ENCODE measurements around the gene TADA2B.
"Not testable (repeated sequence)": the region's sequence is repeated elsewhere in the genome, so short reads cannot be mapped to it uniquely, and the experiment has no call there.

The TADA2B gene

GRCh38 chr4:7060346-7061150 lies 17.4 kb downstream of the TADA2B start:
- DNase-seq, result no peak

- DNase-seq, result no peak
Observed at GRCh38 chr4:7061815-7062214, 18.6 kb downstream of the TADA2B start.

- no peak for DNase-seq
Observed at GRCh38 chr4:7062816-7063215, 19.6 kb downstream of the TADA2B start.

- no peak for DNase-seq
Observed at GRCh38 chr4:7063362-7063761, 20.2 kb downstream of the TADA2B start.

- DNase-seq, result no peak
Observed at GRCh38 chr4:7066006-7066405, 22.8 kb downstream of the TADA2B start.

GRCh38 chr4:7066493-7066892 lies 23.3 kb downstream of the TADA2B start:
- no peak for DNase-seq

- DNase-seq, result no peak
Observed at GRCh38 chr4:7067126-7067451, 23.9 kb downstream of the TADA2B start.

GRCh38 chr4:7067452-7068278 lies 24.5 kb downstream of the TADA2B start, which contains the start of gene GRPEL1:
GRPEL1 (minus strand) TSS chr4:7068064; CDS start chr4:7068032, 32 bp downstream.
- peak; percentile 100 for DNase-seq

- no peak for DNase-seq
Observed at GRCh38 chr4:7068279-7068842, 25.2 kb downstream of the TADA2B start.

- DNase-seq, result no peak
Observed at GRCh38 chr4:7068883-7069282, 25.7 kb downstream of the TADA2B start.

- peak; percentile 86 for DNase-seq
Observed at GRCh38 chr4:7070729-7071511, 27.7 kb downstream of the TADA2B start.

- no peak for DNase-seq
Observed at GRCh38 chr4:7073059-7073458, 29.9 kb downstream of the TADA2B start.

GRCh38 chr4:7073526-7074390 lies 30.6 kb downstream of the TADA2B start:
- peak; percentile 18 for DNase-seq

GRCh38 chr4:7074426-7074825 lies 31.3 kb downstream of the TADA2B start:
- DNase-seq, result no peak

- DNase-seq, result no peak
Observed at GRCh38 chr4:7075962-7076695, 33.0 kb downstream of the TADA2B start.

GRCh38 chr4:7076696-7077082 lies 33.5 kb downstream of the TADA2B start:
- DNase-seq, result no peak

- DNase-seq, result no peak
Observed at GRCh38 chr4:7077371-7077770, 34.2 kb downstream of the TADA2B start.

- no peak for DNase-seq
Observed at GRCh38 chr4:7078025-7078424, 34.9 kb downstream of the TADA2B start.

GRCh38 chr4:7079483-7079882 lies 36.3 kb downstream of the TADA2B start:
- DNase-seq, result not testable (repeated sequence)

- not testable (repeated sequence) for DNase-seq
Observed at GRCh38 chr4:7079909-7080308, 36.7 kb downstream of the TADA2B start.
